ENCODE data around the gene ITGAX.
"Not testable (repeated sequence)": the region's sequence is repeated elsewhere in the genome, so short reads cannot be mapped to it uniquely, and the experiment has no call there.

DNA sequence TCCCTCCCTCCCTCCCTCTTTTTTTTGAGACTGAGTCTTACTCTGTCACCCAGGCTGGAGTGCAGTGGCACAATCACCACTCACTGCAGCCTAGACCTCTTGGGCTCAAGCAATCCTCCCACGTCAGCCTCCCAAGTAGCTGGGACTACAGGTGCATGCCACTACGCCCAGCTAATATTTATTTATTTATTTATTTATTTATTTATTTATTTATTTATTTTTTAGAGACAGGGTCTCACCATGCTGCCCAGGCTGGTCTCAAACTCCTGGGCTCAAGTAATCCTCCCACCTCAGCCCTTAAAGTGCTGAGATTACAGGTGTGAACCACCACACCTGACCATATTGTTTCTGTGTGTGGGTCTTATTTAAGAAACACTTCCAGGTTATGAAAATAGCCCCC lies 62.1 kb downstream of the ITGAX start:
- TF ChIP-seq, protein P1, sequence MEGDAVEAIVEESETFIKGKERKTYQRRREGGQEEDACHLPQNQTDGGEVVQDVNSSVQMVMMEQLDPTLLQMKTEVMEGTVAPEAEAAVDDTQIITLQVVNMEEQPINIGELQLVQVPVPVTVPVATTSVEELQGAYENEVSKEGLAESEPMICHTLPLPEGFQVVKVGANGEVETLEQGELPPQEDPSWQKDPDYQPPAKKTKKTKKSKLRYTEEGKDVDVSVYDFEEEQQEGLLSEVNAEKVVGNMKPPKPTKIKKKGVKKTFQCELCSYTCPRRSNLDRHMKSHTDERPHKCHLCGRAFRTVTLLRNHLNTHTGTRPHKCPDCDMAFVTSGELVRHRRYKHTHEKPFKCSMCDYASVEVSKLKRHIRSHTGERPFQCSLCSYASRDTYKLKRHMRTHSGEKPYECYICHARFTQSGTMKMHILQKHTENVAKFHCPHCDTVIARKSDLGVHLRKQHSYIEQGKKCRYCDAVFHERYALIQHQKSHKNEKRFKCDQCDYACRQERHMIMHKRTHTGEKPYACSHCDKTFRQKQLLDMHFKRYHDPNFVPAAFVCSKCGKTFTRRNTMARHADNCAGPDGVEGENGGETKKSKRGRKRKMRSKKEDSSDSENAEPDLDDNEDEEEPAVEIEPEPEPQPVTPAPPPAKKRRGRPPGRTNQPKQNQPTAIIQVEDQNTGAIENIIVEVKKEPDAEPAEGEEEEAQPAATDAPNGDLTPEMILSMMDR (IDR thresholded peaks at IDR 0.05; ENCODE audit: poor library complexity) = not testable (repeated sequence)
- TF ChIP-seq EZH2phosphoT487 (IDR thresholded peaks at IDR 0.05; ENCODE audit: low read depth, severe bottlenecking, unreplicated experiment) = not testable (repeated sequence)
